Measurements from ENCODE around the gene ATG7.
A peak's percentile ranks its signal among the peaks of the same experiment; 100 is the strongest.

ATG7 gene

GRCh38 chr3:11552289-11553264, 280.4 kb downstream of the ATG7 start:
- DNase-seq (ENCODE audit: low read depth in 2 of 2) = no peak

GRCh38 chr3:11553436-11554235, 281.4 kb downstream of the ATG7 start:
- no peak for DNase-seq (ENCODE audit: low read depth in 2 of 2)

GRCh38 chr3:11554236-11554610, 282.0 kb downstream of the ATG7 start:
- no peak for DNase-seq (ENCODE audit: low read depth in 2 of 2)

GRCh38 chr3:11554666-11555065, 282.5 kb downstream of the ATG7 start:
- DNase-seq (ENCODE audit: low read depth in 2 of 2) = no peak

GRCh38 chr3:11555211-11555782, 283.1 kb downstream of the ATG7 start:
- no peak for DNase-seq (ENCODE audit: low read depth in 2 of 2)

GRCh38 chr3:11555881-11556633, 283.9 kb downstream of the ATG7 start:
- no peak for DNase-seq (ENCODE audit: low read depth in 2 of 2)

GRCh38 chr3:11556851-11557644, 284.9 kb downstream of the ATG7 start:
- peak; percentile 66 to 69 for DNase-seq (ENCODE audit: low read depth in 2 of 2)

- peak; percentile 33 to 42 for DNase-seq (ENCODE audit: low read depth in 2 of 2)
Observed at GRCh38 chr3:11558002-11558401, 285.8 kb downstream of the ATG7 start.

GRCh38 chr3:11558411-11558903, 286.3 kb downstream of the ATG7 start:
- no peak for DNase-seq (ENCODE audit: low read depth in 2 of 2)

GRCh38 chr3:11558918-11559815, 287.0 kb downstream of the ATG7 start:
- no peak for DNase-seq (ENCODE audit: low read depth in 2 of 2)

- DNase-seq (ENCODE audit: low read depth in 2 of 2) = no peak
Observed at GRCh38 chr3:11559816-11560633, 287.8 kb downstream of the ATG7 start.

- DNase-seq (ENCODE audit: low read depth in 2 of 2) = no peak
Observed at GRCh38 chr3:11560746-11561145, 288.5 kb downstream of the ATG7 start.

- no peak for DNase-seq (ENCODE audit: low read depth in 2 of 2)
Observed at GRCh38 chr3:11562277-11562881, 290.2 kb downstream of the ATG7 start.

- no peak for DNase-seq (ENCODE audit: low read depth in 2 of 2)
Observed at GRCh38 chr3:11563159-11563864, 291.1 kb downstream of the ATG7 start.

- no peak for DNase-seq (ENCODE audit: low read depth in 2 of 2)
Observed at GRCh38 chr3:11563865-11564185, 291.6 kb downstream of the ATG7 start.

GRCh38 chr3:11564577-11565001, 292.4 kb downstream of the ATG7 start:
- no peak for DNase-seq (ENCODE audit: low read depth in 2 of 2)

GRCh38 chr3:11565072-11565471, 292.9 kb downstream of the ATG7 start:
- no peak for DNase-seq (ENCODE audit: low read depth in 2 of 2)

- no peak for DNase-seq (ENCODE audit: low read depth in 2 of 2)
Observed at GRCh38 chr3:11565492-11565891, 293.3 kb downstream of the ATG7 start.

All from fibroblast of skin of left biceps (primary cell).